ENCODE data around the gene MTUS2.

DNA sequence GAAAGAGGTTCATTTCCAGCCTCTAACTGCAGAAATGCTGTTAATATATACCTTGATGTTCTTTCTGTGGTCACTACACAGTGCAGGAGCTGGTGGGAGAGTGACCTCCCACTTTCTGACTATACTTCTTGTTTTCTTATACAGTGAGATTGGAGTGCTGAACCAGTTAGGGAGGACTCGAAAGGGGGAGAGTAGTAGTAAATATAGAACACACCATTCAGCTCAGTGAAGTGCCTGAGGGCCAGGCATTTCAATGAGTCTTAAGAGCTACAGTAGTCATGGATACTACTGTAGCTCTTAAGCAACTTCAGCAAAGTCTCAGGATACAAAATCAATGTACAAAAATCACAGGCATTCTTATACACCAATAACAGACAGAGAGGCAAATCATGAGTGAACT is 372.9 kb downstream of the MTUS2 start:
- TF ChIP-seq, protein P1, sequence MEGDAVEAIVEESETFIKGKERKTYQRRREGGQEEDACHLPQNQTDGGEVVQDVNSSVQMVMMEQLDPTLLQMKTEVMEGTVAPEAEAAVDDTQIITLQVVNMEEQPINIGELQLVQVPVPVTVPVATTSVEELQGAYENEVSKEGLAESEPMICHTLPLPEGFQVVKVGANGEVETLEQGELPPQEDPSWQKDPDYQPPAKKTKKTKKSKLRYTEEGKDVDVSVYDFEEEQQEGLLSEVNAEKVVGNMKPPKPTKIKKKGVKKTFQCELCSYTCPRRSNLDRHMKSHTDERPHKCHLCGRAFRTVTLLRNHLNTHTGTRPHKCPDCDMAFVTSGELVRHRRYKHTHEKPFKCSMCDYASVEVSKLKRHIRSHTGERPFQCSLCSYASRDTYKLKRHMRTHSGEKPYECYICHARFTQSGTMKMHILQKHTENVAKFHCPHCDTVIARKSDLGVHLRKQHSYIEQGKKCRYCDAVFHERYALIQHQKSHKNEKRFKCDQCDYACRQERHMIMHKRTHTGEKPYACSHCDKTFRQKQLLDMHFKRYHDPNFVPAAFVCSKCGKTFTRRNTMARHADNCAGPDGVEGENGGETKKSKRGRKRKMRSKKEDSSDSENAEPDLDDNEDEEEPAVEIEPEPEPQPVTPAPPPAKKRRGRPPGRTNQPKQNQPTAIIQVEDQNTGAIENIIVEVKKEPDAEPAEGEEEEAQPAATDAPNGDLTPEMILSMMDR (IDR thresholded peaks at IDR 0.05), result no peak
- TF ChIP-seq POLR2A (IDR thresholded peaks at IDR 0.05) (no peak), POLR2AphosphoS5 (IDR thresholded peaks at IDR 0.05) (no peak), EP300 (IDR thresholded peaks at IDR 0.05) (no peak)

All from stomach (tissue), 4 donors.